IPS-NIHi11 (cell line): Measurements from ENCODE around the gene EIF2AK2.

ENCODE experiments used
- DNase-seq: peaks from one replicate; pipeline ENCODE4 v3.0.0; 2012; ENCODE audit warnings: mixed read lengths, low spot score

The EIF2AK2 gene

DNA sequence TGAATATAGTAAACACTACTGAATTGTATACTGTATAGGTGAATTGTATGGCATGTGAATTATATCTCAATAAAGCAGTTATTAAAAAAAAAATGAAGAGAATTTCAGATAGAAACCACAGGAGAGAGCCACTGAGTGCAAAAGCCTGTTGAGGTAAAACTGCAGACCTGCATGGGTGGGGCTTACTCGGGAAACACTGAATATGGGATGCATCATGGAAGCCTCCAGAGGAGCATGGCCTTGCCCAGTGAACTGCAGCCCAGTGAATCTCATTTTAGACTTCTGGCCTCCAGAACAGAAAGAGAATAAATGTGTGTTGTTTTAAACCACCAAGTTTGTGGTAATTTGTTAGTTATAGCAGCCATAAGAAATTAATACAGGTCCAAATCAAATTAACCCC lies 56.7 kb downstream of the EIF2AK2 start:
- DNase-seq: no peak

- DNase-seq: no peak
Measured at GRCh38 chr2:37098416-37099118, 58.2 kb downstream of the EIF2AK2 start.

- DNase-seq: no peak
Measured at GRCh38 chr2:37096568-37096967, 60.2 kb downstream of the EIF2AK2 start.

GRCh38 chr2:37091873-37092272 lies 64.9 kb downstream of the EIF2AK2 start:
- DNase-seq: no peak

DNA sequence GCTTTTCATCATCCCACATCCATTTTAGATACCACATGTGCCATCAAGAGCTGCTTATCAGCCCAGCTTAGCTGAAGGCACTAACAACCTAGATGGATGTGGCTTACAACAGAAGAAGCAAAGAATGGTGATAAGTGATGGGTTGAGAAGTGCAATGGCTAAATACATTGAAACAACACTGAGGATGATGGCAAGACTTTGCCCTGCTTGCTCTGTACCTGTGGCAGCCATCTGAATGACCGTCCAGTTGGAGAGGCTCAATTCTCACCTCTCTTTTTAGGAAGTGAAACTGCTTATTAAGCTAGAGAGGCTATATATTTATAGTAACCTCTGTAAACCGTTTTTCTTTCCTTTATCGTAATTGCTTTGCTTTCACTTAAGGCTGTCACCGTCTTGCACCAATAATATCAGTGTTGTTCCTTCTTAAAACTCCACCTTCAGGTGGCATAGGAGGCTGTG lies 66.7 kb downstream of the EIF2AK2 start:
- DNase-seq: no peak

- DNase-seq: no peak
Measured at GRCh38 chr2:37085731-37086147, 71.0 kb downstream of the EIF2AK2 start.

DNA sequence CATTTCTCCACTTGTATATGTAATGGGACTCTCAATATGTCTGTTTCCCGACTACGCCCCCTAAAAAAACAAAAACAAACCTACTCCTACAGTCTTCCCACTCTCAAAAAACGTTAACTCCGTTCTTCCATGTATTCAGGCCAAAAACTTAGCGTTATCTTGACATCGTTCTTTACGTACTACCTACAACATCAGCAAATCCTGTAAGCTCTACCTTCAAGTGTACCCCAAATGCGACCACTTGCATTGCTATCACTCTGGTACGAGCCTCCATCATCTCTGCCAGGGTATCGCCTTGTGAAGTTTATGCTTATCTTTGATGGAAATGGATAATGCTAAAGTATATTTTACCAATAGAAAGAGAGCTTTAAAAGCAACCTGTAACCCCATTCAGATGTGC lies 72.0 kb downstream of the EIF2AK2 start:
- no peak for DNase-seq

DNA sequence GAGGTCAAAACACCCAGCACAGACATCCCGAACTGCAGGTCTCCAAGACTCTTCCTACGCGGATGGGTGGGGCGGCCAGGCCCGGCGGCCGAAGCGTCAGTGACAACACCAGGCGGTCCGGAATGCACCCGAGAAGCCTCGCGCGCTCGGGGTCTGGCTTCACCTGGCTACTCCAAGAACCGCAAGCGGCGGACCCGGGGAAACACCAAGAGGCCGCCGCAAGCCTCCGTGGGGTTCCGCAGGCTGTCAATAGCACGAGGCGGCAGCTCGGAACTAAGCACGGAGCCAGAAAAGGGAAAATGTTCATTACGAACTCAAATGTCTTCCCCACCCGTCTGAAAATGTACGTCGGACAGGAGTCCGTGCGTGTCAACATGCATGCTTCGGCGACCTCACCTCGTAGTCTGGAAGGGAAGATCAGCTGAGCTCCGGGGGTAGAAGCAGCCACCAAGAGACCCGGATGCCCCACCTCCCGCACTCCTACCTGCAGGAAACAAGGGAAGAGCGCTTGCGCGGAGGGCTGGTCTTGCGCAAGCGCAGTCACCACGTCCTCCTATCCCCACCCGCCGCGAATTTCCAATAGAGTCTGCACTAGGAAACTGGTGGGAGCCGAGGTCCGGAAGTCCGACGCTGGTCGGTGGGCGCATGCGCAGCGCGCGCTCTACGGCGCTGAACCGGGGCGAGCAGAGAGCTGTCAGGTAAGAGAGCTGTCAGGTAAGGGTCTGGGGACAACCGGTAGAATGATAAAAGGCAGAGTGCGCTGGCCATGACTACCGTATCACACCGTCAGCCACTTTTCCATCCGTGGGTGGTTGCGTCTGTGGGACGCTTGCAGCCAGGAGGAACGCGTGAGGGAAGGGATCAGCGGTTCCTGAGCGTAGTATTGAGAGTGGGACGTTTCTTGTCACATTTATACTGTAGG lies 72.6 kb downstream of the EIF2AK2 start, which contains the start of the genes GPATCH11 and HEATR5B:
Gene GPATCH11, plus strand, starts transcription at position 646 of the 922 bp plus-strand sequence. CDS start 3,864 bp downstream, outside the sequence.
Gene HEATR5B, minus strand, starts transcription at position 500 of the 922 bp plus-strand sequence. CDS start 958 bp downstream, outside the sequence.
- peak; percentile 99 for DNase-seq

- DNase-seq: no peak
Measured at GRCh38 chr2:37080689-37081088, 76.1 kb downstream of the EIF2AK2 start.

DNA sequence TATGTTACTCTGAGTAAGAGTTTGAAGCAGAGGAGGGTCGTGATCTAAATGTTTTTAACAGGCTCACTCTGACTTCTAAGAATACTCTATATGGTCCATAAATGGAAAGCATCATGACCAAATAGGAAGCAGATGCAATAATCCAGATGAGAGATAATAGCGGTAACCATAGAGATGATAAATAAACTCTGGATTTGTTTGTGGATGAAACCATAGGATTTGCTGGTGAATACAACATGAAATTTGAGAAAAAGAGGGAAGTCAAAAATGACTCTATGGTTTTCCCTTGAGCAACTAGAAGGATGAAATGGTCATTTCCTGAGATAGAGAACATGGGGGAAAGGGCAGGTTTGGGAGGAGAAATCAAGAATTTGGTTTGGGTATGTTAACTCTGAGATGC lies 76.5 kb downstream of the EIF2AK2 start:
- DNase-seq: no peak

GRCh38 chr2:37070931-37071330 lies 85.8 kb downstream of the EIF2AK2 start:
- no peak for DNase-seq

DNA sequence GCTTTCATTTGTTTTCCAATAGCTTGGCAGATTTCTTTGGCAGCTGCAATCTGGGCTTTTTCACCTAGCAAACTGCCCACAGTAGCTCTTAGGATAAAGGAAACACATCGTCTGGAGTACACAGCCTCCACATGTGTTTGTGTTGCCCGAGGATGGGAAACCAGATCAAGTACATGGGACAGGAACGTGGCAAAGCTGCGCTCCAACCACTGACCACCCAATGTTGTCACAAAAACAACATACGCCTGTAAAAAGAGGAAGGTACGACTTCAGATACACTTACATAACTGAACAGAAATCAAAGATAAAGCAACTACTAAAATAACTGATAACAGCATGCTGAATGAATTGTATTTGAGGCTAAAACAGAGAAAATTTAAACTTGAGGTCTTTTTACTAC lies 88.1 kb downstream of the EIF2AK2 start:
- DNase-seq: no peak

DNA sequence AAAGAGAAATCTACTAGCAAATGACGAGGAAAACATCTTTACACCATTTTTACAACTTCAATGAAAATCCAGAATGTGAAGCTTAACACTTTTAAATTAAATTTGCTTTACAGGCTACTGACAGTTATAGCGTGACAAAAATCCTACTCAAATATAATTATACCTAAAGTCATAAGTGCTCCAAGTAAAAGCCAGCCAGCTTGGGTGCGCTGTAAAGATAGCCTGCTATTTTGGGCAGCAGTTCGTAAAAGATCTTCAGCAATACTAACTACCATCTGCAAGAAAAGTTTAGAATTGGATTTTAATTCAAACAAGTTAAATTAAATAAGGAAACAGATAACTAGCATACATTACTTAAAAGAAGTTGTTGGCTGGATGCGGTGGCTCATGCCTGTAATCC lies 95.0 kb downstream of the EIF2AK2 start:
- DNase-seq: no peak

- no peak for DNase-seq
Measured at GRCh38 chr2:37061013-37061711, 95.6 kb downstream of the EIF2AK2 start.

DNA sequence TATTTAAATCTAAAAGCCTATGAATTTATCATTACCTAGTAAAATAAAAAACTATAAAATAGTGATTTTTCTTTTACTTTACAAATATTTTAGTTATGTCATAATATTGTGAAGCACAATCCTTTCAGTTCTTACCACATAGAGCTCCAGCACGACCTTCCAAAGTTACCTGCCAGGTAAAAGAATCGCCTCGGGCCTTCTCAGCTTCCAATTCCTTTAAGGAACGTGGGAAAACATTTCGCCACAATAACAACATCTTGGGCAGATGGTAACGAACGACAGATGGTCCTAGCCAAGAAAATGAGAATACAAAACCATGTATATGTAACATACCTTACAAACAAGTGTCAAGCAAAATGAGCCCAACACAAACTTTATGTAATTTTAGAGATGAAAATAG lies 96.3 kb downstream of the EIF2AK2 start:
- no peak for DNase-seq

DNA sequence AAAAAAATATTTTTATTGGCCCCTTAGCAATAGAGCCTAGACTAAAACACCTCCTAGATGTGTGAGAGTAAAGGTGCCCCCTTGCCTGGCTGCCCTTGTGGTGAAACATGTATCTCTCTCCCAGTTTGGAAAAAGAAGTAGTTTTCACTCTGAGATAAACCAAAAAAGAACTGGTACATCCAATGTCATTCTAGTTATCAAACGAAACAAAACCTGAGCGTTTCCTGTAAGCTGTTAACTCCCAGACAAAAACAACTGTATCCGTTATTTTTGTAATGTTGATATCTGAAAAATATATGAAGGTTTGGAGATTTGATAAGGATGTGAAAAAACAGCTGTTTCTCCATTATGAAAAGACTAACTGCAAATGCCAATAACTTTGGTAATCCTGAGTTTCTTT lies 96.9 kb downstream of the EIF2AK2 start:
- no peak for DNase-seq

GRCh38 chr2:37052600-37053332 lies 104.0 kb downstream of the EIF2AK2 start:
- no peak for DNase-seq
